ENCODE measurements around the gene GNA14.

DNA sequence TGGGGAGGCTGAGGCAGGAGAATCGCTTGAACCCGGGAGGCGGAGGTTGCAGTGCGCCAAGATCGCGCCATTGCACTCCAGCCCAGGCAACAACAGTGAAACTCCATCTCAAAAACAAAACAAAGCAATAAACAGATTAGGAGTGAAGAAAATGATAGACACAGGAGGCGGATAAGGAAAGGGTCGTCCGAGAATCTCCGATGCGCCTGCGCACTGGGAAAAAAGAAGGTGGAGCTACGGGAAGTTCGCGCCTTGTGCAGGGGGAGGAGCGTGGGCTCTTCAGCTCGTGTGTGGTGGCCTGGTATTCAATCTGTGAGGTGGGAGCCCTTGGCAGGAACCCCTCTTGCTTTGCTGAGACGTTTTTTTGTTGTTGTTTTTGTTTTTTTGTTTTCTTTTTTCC is 47.3 kb downstream of the GNA14 start:
- TF ChIP-seq, protein P1, sequence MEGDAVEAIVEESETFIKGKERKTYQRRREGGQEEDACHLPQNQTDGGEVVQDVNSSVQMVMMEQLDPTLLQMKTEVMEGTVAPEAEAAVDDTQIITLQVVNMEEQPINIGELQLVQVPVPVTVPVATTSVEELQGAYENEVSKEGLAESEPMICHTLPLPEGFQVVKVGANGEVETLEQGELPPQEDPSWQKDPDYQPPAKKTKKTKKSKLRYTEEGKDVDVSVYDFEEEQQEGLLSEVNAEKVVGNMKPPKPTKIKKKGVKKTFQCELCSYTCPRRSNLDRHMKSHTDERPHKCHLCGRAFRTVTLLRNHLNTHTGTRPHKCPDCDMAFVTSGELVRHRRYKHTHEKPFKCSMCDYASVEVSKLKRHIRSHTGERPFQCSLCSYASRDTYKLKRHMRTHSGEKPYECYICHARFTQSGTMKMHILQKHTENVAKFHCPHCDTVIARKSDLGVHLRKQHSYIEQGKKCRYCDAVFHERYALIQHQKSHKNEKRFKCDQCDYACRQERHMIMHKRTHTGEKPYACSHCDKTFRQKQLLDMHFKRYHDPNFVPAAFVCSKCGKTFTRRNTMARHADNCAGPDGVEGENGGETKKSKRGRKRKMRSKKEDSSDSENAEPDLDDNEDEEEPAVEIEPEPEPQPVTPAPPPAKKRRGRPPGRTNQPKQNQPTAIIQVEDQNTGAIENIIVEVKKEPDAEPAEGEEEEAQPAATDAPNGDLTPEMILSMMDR (IDR thresholded peaks at IDR 0.05) = no peak
- TF ChIP-seq POLR2A (IDR thresholded peaks at IDR 0.05) = no peak

Measured in lower leg skin (tissue), 3 donors.